ENCODE measurements around the gene TESK2. TPM values are rescaled to one million over a fixed set of nuclear protein-coding genes. Genes with fewer than 3 reads are reported as not detected.

Gene TESK2
- total and polyA plus RNA-seq, 2 of the 8 experiments (the other 6 are each of a cell fraction or from before 2014, with no cell fraction given), result 10.8 to 12.6 TPM

GRCh38 chr1:45348966-45349677 is 141.8 kb downstream of the TESK2 start:
- Histone ChIP-seq H3K79me1 (ENCODE audit: low read depth, low read length) (no peaks in the 10 kb centered on the region), H4K20me1 (replicated peaks in 1 of 2; ENCODE audit: control insufficient read depth in 1 of 2, insufficient read depth in 2 of 2, low read length in 2 of 2) (peaks cover 0 to 2% of the 10 kb centered on the region in 2 experiments), H3K23me2 (ENCODE audit: low read depth, low read length) (no peaks in the 10 kb centered on the region), H2AFZ (ENCODE audit: low read length) (no peak overlapping the region), H3K4me1 (replicated peaks in 1 of 4; ENCODE audit: control insufficient read depth in 3 of 4, insufficient read depth in 4 of 4, low read length in 3 of 4) (no peaks in the 10 kb centered on the region), H4K5ac (ENCODE audit: insufficient read length, low read depth, low read length) (no peak overlapping the region), H3K36me3 (ENCODE audit: control insufficient read depth in 2 of 4, insufficient read depth in 4 of 4, low read length in 3 of 4) (peaks cover 5 to 16% (median 11%) of the 10 kb centered on the region in 4 experiments; a peak in 6 of 8 replicates), H3K23ac (ENCODE audit: insufficient read length) (no peak overlapping the region), H3K4ac (replicated peaks; ENCODE audit: insufficient read length, low read depth, low read length) (no peak overlapping the region), H3K79me2 (ENCODE audit: control insufficient read depth in 1 of 2, insufficient read depth in 2 of 2, low read length in 2 of 2) (no peaks in the 10 kb centered on the region), H3K18ac (ENCODE audit: extremely low read depth, low read length) (no peak overlapping the region), H3K27me3 (replicated peaks in 1 of 4; ENCODE audit: control insufficient read depth in 3 of 4, extremely low read depth in 1 of 4, insufficient read depth in 3 of 4, low read length in 3 of 4) (no peaks in the 10 kb centered on the region), H2BK5ac (ENCODE audit: low read depth, low read length) (no peak overlapping the region), H3K27ac (ENCODE audit: low read depth, low read length) (no peak overlapping the region), H2AK5ac (ENCODE audit: low read depth, low read length) (no peak overlapping the region), H2BK120ac (replicated peaks; ENCODE audit: low read depth, low read length) (no peak overlapping the region), H2BK20ac (ENCODE audit: low read length) (no peak overlapping the region), H3K14ac (ENCODE audit: insufficient read length) (no peak overlapping the region), H4K8ac (ENCODE audit: extremely low read depth, insufficient read depth, low read length) (no peak overlapping the region), H2BK12ac (ENCODE audit: low read depth, low read length) (no peak overlapping the region), H3K56ac (replicated peaks; ENCODE audit: insufficient read length, low read depth, low read length) (no peak overlapping the region), H3K4me2 (ENCODE audit: insufficient read depth in 1 of 2, low read depth in 2 of 2, low read length in 2 of 2) (no peak overlapping the region), H4K91ac (replicated peaks; ENCODE audit: insufficient read length, low read length) (no peak overlapping the region), H3K9ac (replicated peaks in 1 of 4; ENCODE audit: extremely low read depth in 1 of 4, low read depth in 3 of 4, low read length in 3 of 4) (no peak overlapping the region), H2BK15ac (ENCODE audit: low read length) (no peak overlapping the region), H3K4me3 (ENCODE audit: extremely low read depth in 1 of 4, insufficient read depth in 2 of 4, low read depth in 3 of 4, low read length in 4 of 4) (no peak overlapping the region), H3K9me3 (ENCODE audit: insufficient read depth in 2 of 2, low read depth in 1 of 2, low read length in 1 of 2) (no peaks in the 10 kb centered on the region)
- no peak for DNase-seq (ENCODE audit: low read depth in 1 of 2, low spot score in 2 of 2)
- no peak for FAIRE-seq
- 85% methylated on average over 3 of the region's 3 CpGs; no CpG with 5 or more reads in 1 of the 2 experiments for WGBS, 2 experiments (ENCODE audit: extremely low coverage in 1 of 2, insufficient coverage in 1 of 2, insufficient read length in 1 of 2, insufficient replicate concordance in 2 of 2, low coverage in 1 of 2, low lambda C conversion rate in 2 of 2, missing lambda C conversion rate in 1 of 2)
- CTCF ChIA-PET (ENCODE audit: partially characterized antibody), result interaction anchor here (0.7 to 13.4 kb wide), 7 partner anchors 9 to 523 kb away, joined by 3 to 139 read pairs (median 6); partner anchors contain the start of genes MUTYH and TOE1
- POLR2A ChIA-PET (ENCODE audit: partially characterized antibody), result interaction anchor here (0.6 to 21.4 kb wide), 9 partner anchors 6 to 529 kb away, joined by 3 to 472 read pairs (median 6); partner anchors contain the start of genes HPDL, MUTYH, PRDX1 and TOE1
